IPS DF 6.9 (cell line): ENCODE data around the gene ASB18.
A peak's percentile ranks its signal among the peaks of the same experiment; 100 is the strongest.

Source experiments
- DNase-seq: peaks from one replicate; pipeline ENCODE4 v3.0.0-alpha.2; 2013; ENCODE audit warnings: low read depth, low spot score
- H3K27ac ChIP-seq: one replicate; pipeline ENCODE4 v1.5.1; 2013; ENCODE audit warnings: low read length, control low read depth
- H3K27me3 ChIP-seq: 2 replicates; pipeline ENCODE4 v1.6.1; 2013; ENCODE audit warnings: mild to moderate bottlenecking, low read length; ENCODE audit not compliant: control insufficient read depth, insufficient read depth
- H3K36me3 ChIP-seq: 2 replicates; pipeline ENCODE4 v1.6.1; 2013; ENCODE audit warnings: low read length; ENCODE audit not compliant: control insufficient read depth, insufficient read depth
- H3K4me1 ChIP-seq: 2 replicates; pipeline ENCODE4 v1.6.1; 2013; ENCODE audit warnings: low read length; ENCODE audit not compliant: control insufficient read depth, insufficient read depth
- H3K4me3 ChIP-seq: 2 replicates; pipeline ENCODE4 v1.5.1; 2013; ENCODE audit warnings: mild to moderate bottlenecking, low read length
- H3K9me3 ChIP-seq: 2 replicates; pipeline ENCODE4 v1.6.1; 2013; ENCODE audit warnings: low read length, inconsistent platforms; ENCODE audit not compliant: control insufficient read depth, insufficient read depth
- WGBS: extraction: QIAGEN DNeasy Blood & Tissue Kit; methylation state at CpG from one replicate; pipeline ENCODE4 v1.1.7; 2013; ENCODE audit warnings: mixed read lengths, missing lambda C conversion rate; ENCODE audit not compliant: insufficient read length, insufficient coverage; 5-methylcytosine and 5-hydroxymethylcytosine counted together

ASB18 gene

GRCh38 chr2:236193026-236193425, 71.2 kb downstream of the ASB18 start:
- no peaks in the 10 kb centered on the region for H3K27me3 ChIP-seq
- DNase-seq = no peak
- no peak overlapping the region for H3K4me3 ChIP-seq
- no peaks in the 10 kb centered on the region for H3K9me3 ChIP-seq
- no peaks in the 10 kb centered on the region; the same call in 1 of the 2 replicates for H3K4me1 ChIP-seq
- H3K27ac ChIP-seq = no peak overlapping the region
- no peaks in the 10 kb centered on the region for H3K36me3 ChIP-seq
- WGBS = no CpG with 5 or more reads among the region's 10 CpGs

GRCh38 chr2:236190674-236191073, 73.5 kb downstream of the ASB18 start:
- H3K27me3 ChIP-seq = no peaks in the 10 kb centered on the region

GRCh38 chr2:236184701-236185100, 79.5 kb downstream of the ASB18 start:
- H3K36me3 ChIP-seq = no peaks in the 10 kb centered on the region
- no peak overlapping the region for H3K4me3 ChIP-seq
- no CpG with 5 or more reads among the region's 4 CpGs for WGBS
- peaks cover 5% of the 10 kb centered on the region for H3K27me3 ChIP-seq
- H3K27ac ChIP-seq = no peak overlapping the region
- H3K9me3 ChIP-seq = peaks cover 2% of the 10 kb centered on the region; the same call in 1 of the 2 replicates
- no peaks in the 10 kb centered on the region for H3K4me1 ChIP-seq
- DNase-seq = no peak

More at GRCh38 chr2:236190674-236191073, 73.5 kb downstream of the ASB18 start:
- H3K9me3 ChIP-seq = no peaks in the 10 kb centered on the region
- no peak overlapping the region for H3K4me3 ChIP-seq
- H3K4me1 ChIP-seq = no peaks in the 10 kb centered on the region
- H3K36me3 ChIP-seq = no peaks in the 10 kb centered on the region
- WGBS = no CpG with 5 or more reads among the region's 2 CpGs
- H3K27ac ChIP-seq = no peak overlapping the region
- no peak for DNase-seq

GRCh38 chr2:236180831-236181453, 83.3 kb downstream of the ASB18 start:
- Histone ChIP-seq H3K4me3 (no peak overlapping the region), H3K27me3 (peaks cover 14% of the 10 kb centered on the region), H3K27ac (no peak overlapping the region), H3K9me3 (peaks cover 2% of the 10 kb centered on the region; the same call in 1 of the 2 replicates), H3K36me3 (no peaks in the 10 kb centered on the region), H3K4me1 (peaks cover 4% of the 10 kb centered on the region)
- WGBS = no CpG with 5 or more reads among the region's 9 CpGs
- DNase-seq = no peak

- H3K4me1 ChIP-seq = peaks cover 4% of the 10 kb centered on the region
- no peak overlapping the region for H3K27ac ChIP-seq
- peaks cover 21% of the 10 kb centered on the region for H3K27me3 ChIP-seq
- H3K9me3 ChIP-seq = peaks cover 2% of the 10 kb centered on the region; the same call in 1 of the 2 replicates
- no peak for DNase-seq
- no CpG with 5 or more reads among the region's 12 CpGs for WGBS
- H3K4me3 ChIP-seq = no peak overlapping the region
- no peaks in the 10 kb centered on the region for H3K36me3 ChIP-seq
These were observed 84.0 kb downstream of the ASB18 start for GRCh38 chr2:236180076-236180816.

GRCh38 chr2:236179236-236180075, 84.8 kb downstream of the ASB18 start:
- no peaks in the 10 kb centered on the region for H3K9me3 ChIP-seq
- H3K36me3 ChIP-seq = no peaks in the 10 kb centered on the region
- H3K4me1 ChIP-seq = peaks cover 6% of the 10 kb centered on the region
- peaks cover 28% of the 10 kb centered on the region for H3K27me3 ChIP-seq
- no peak for DNase-seq
- no CpG with 5 or more reads among the region's 59 CpGs for WGBS
- H3K4me3 ChIP-seq = no peak overlapping the region; the same call in 1 of the 2 replicates
- no peak overlapping the region for H3K27ac ChIP-seq

- H3K27ac ChIP-seq = no peak overlapping the region
- H3K9me3 ChIP-seq = no peaks in the 10 kb centered on the region
- peaks cover 34% of the 10 kb centered on the region for H3K27me3 ChIP-seq
- peaks cover 6% of the 10 kb centered on the region for H3K4me1 ChIP-seq
- H3K4me3 ChIP-seq = peak overlapping the region; percentile 5; the same call in 1 of the 2 replicates
- no CpG with 5 or more reads among the region's 15 CpGs for WGBS
- H3K36me3 ChIP-seq = no peaks in the 10 kb centered on the region
- no peak for DNase-seq
These were observed 85.3 kb downstream of the ASB18 start for GRCh38 chr2:236178890-236179235.

- peaks cover 41% of the 10 kb centered on the region for H3K27me3 ChIP-seq
- H3K27ac ChIP-seq = no peak overlapping the region
- WGBS = no CpG with 5 or more reads among the region's 65 CpGs
- peaks cover 9% of the 10 kb centered on the region for H3K4me1 ChIP-seq
- peak overlapping the region; percentile 5; the same call in 1 of the 2 replicates for H3K4me3 ChIP-seq
- no peaks in the 10 kb centered on the region for H3K36me3 ChIP-seq
- no peaks in the 10 kb centered on the region for H3K9me3 ChIP-seq
- DNase-seq = no peak
These were observed 86.0 kb downstream of the ASB18 start for GRCh38 chr2:236177967-236178889.

- Histone ChIP-seq H3K27ac (no peak overlapping the region), H3K36me3 (no peaks in the 10 kb centered on the region), H3K4me1 (peaks cover 10% of the 10 kb centered on the region), H3K9me3 (no peaks in the 10 kb centered on the region), H3K4me3 (no peak overlapping the region; the same call in 1 of the 2 replicates), H3K27me3 (peaks cover 47% of the 10 kb centered on the region)
- DNase-seq = no peak
- no CpG with 5 or more reads among the region's 20 CpGs for WGBS
These were observed 86.6 kb downstream of the ASB18 start for GRCh38 chr2:236177604-236177966.
